DMS114 treated with DMSO at 0.1 percent for 48 hours (cell line): ENCODE results near the gene APAF1.
"Not testable (repeated sequence)": the region's sequence is repeated elsewhere in the genome, so short reads cannot be mapped to it uniquely, and the experiment has no call there.

ENCODE experiments used
- DNase-seq: peaks from one replicate; lab custom pipeline; 2025; ENCODE audit not compliant: unreplicated experiment; lab: John Stamatoyannopoulos, UW

APAF1 gene

GRCh38 chr12:98754095-98754494 lies 109.0 kb downstream of the APAF1 start:
- DNase-seq, result no peak

- DNase-seq, result not testable (repeated sequence)
Observed at GRCh38 chr12:98755855-98756254, 110.8 kb downstream of the APAF1 start.

- no peak for DNase-seq
Observed at GRCh38 chr12:98757455-98757854, 112.4 kb downstream of the APAF1 start.

GRCh38 chr12:98758331-98758730 lies 113.2 kb downstream of the APAF1 start:
- no peak for DNase-seq

- DNase-seq, result no peak
Observed at GRCh38 chr12:98763656-98764055, 118.6 kb downstream of the APAF1 start.

GRCh38 chr12:98767248-98767647 lies 122.2 kb downstream of the APAF1 start:
- DNase-seq, result no peak

GRCh38 chr12:98769068-98769467 lies 124.0 kb downstream of the APAF1 start:
- no peak for DNase-seq

- DNase-seq, result no peak
Observed at GRCh38 chr12:98770230-98770629, 125.1 kb downstream of the APAF1 start.

GRCh38 chr12:98771811-98772752 lies 127.0 kb downstream of the APAF1 start:
- no peak for DNase-seq

- no peak for DNase-seq
Observed at GRCh38 chr12:98772818-98773217, 127.7 kb downstream of the APAF1 start.

- no peak for DNase-seq
Observed at GRCh38 chr12:98780261-98780660, 135.2 kb downstream of the APAF1 start.

- DNase-seq, result no peak
Observed at GRCh38 chr12:98783420-98783819, 138.3 kb downstream of the APAF1 start.
